HG03342 (cell line): ENCODE data around the gene TFPI.
"Not testable (repeated sequence)": the region's sequence is repeated elsewhere in the genome, so short reads cannot be mapped to it uniquely, and the experiment has no call there.

Source experiments
- ATAC-seq: cut with Tn5 transposase; IDR thresholded peaks from one replicate; pipeline ENCODE4 v1.9.1; 2021; ENCODE audit warnings: mild to moderate bottlenecking, moderate library complexity; ENCODE audit not compliant: unreplicated experiment

TFPI gene

GRCh38 chr2:187554011-187554703 lies at the start of gene TFPI:
Gene TFPI (minus strand): TSS chr2:187554435. CDS start chr2:187503768, 50,667 bp downstream.
- ATAC-seq: no peak

- ATAC-seq: no peak
These were observed 40.6 kb upstream of the TFPI start for GRCh38 chr2:187594801-187595200.

GRCh38 chr2:187593697-187594096 lies 39.5 kb upstream of the TFPI start:
- ATAC-seq: no peak

- no peak for ATAC-seq
These were observed 38.9 kb upstream of the TFPI start for GRCh38 chr2:187593098-187593497.

- no peak for ATAC-seq
These were observed 35.9 kb upstream of the TFPI start for GRCh38 chr2:187590175-187590574.

GRCh38 chr2:187586011-187586641 lies 31.9 kb upstream of the TFPI start:
- ATAC-seq: peak; percentile 70

GRCh38 chr2:187581125-187581896 lies 27.1 kb upstream of the TFPI start:
- ATAC-seq: peak; percentile 61

- ATAC-seq: no peak
These were observed 26.4 kb upstream of the TFPI start for GRCh38 chr2:187580462-187581124.

- no peak for ATAC-seq
These were observed 23.1 kb upstream of the TFPI start for GRCh38 chr2:187577310-187577709.

- ATAC-seq: no peak
These were observed 22.7 kb upstream of the TFPI start for GRCh38 chr2:187576906-187577305.

- no peak for ATAC-seq
These were observed 21.5 kb upstream of the TFPI start for GRCh38 chr2:187575751-187576067.

- ATAC-seq: no peak
These were observed 20.9 kb upstream of the TFPI start for GRCh38 chr2:187574969-187575750.

GRCh38 chr2:187573722-187574121 lies 19.5 kb upstream of the TFPI start:
- ATAC-seq: no peak

- not testable (repeated sequence) for ATAC-seq
These were observed 17.8 kb upstream of the TFPI start for GRCh38 chr2:187571996-187572395.

GRCh38 chr2:187569571-187569970 lies 15.3 kb upstream of the TFPI start:
- no peak for ATAC-seq

GRCh38 chr2:187569042-187569441 lies 14.8 kb upstream of the TFPI start:
- ATAC-seq: no peak

GRCh38 chr2:187567126-187567525 lies 12.9 kb upstream of the TFPI start:
- no peak for ATAC-seq

- ATAC-seq: no peak
These were observed 12.5 kb upstream of the TFPI start for GRCh38 chr2:187566712-187567111.

GRCh38 chr2:187566266-187566665 lies 12.0 kb upstream of the TFPI start:
- no peak for ATAC-seq

- not testable (repeated sequence) for ATAC-seq
These were observed 11.4 kb upstream of the TFPI start for GRCh38 chr2:187565618-187566017.

- ATAC-seq: not testable (repeated sequence)
These were observed 2.3 kb upstream of the TFPI start for GRCh38 chr2:187556493-187556892.
